Epithelial cell of esophagus (primary cell): ENCODE data around the gene CPE.

Experiments
- DNase-seq: peaks from one replicate; pipeline ENCODE4 v3.0.0; 2010; ENCODE audit warnings: low read depth
- H3K4me3 ChIP-seq: 2 replicates; pipeline ENCODE4 v1.5.1; 2011; ENCODE audit warnings: mild to moderate bottlenecking, low read length, control low read depth
- TF ChIP-seq, protein P1 (sequence below): IDR thresholded peaks from 2 replicates; pipeline ENCODE4 v1.5.1; 2011; ENCODE audit warnings: low read depth, mild to moderate bottlenecking, low read length, control low read depth, inconsistent platforms; ENCODE audit not compliant: insufficient read depth; ENCODE audit errors: missing control alignments

CPE gene

GRCh38 chr4:165351359-165352130 is 27.3 kb upstream of the CPE start:
- TF ChIP-seq, protein P1, sequence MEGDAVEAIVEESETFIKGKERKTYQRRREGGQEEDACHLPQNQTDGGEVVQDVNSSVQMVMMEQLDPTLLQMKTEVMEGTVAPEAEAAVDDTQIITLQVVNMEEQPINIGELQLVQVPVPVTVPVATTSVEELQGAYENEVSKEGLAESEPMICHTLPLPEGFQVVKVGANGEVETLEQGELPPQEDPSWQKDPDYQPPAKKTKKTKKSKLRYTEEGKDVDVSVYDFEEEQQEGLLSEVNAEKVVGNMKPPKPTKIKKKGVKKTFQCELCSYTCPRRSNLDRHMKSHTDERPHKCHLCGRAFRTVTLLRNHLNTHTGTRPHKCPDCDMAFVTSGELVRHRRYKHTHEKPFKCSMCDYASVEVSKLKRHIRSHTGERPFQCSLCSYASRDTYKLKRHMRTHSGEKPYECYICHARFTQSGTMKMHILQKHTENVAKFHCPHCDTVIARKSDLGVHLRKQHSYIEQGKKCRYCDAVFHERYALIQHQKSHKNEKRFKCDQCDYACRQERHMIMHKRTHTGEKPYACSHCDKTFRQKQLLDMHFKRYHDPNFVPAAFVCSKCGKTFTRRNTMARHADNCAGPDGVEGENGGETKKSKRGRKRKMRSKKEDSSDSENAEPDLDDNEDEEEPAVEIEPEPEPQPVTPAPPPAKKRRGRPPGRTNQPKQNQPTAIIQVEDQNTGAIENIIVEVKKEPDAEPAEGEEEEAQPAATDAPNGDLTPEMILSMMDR: no peak
- no peak for DNase-seq
- no peak overlapping the region for H3K4me3 ChIP-seq

- TF ChIP-seq, protein P1: peak; percentile 65
- no peak overlapping the region for H3K4me3 ChIP-seq
- peak; percentile 56 for DNase-seq
These were observed 22.9 kb upstream of the CPE start for GRCh38 chr4:165355900-165356300.

DNA sequence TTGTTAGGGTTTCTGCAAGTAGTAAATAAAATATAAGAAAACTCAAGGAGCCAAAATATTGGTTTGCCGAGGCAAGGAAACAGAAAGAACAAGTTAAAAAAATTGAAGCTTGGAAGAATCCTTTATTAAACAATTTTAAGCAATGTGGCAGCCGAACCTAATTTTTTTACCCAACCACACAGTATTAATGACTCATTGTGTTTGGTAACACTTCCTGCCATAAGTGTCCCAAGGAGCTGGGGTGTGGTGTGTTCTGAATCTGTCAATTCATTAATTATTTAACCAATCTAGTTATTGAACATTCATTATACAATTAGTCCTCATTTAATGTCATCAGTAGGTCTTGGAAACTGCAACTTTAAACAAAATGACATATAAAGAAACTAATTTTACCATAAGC is 19.3 kb upstream of the CPE start:
- H3K4me3 ChIP-seq: no peak overlapping the region
- TF ChIP-seq, protein P1: no peak
- peak; percentile 71 for DNase-seq

GRCh38 chr4:165360041-165360695 is 18.6 kb upstream of the CPE start:
- no peak for DNase-seq
- no peak overlapping the region for H3K4me3 ChIP-seq
- TF ChIP-seq, protein P1: no peak

DNA sequence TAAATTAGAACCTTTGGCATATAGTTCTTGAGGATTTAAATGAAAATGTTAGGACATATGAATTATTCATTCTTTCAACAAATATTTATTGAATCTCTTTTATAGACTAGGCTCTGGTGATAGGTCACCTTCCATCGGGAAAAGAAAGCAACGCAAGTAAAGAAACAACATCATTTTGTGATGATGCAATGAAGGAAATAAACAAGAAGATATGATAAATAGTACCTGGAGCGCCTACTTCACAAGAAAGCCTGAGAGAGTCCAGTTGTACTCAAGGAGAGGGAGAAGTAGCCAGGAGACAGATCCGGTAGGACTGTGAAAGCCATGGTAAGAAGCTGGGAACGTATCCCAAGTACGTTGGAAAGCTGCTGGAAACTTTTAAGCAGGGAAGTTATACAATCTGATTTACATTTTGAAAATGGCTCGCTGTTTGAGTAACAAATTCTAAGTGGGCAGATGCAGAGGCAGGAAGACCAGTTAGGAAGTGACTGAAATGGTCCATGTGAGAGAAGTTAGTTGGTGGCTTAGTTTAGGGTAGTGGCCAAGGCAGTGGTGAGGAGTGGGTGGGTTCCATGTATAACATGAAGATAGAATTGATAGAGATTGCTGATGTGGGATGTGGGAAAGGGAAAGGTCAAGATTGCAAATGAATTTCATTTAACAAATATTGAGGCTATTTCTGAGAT is 17.7 kb upstream of the CPE start:
- TF ChIP-seq, protein P1: no peak
- H3K4me3 ChIP-seq: no peak overlapping the region
- DNase-seq: no peak

- no peak for DNase-seq
- H3K4me3 ChIP-seq: no peak overlapping the region
- TF ChIP-seq, protein P1: no peak
These were observed 17.0 kb upstream of the CPE start for GRCh38 chr4:165361810-165362209.
